GM12878 (cell line): Measurements from ENCODE around the gene MDM1.

Experiments used
- CEBPB ChIP-seq, 2 experiments: fragments of 150-350 bp in 1 of 2; IDR thresholded peaks; 2 replicates each; pipeline ENCODE4 v1.6.1; 2012 to 2014; ENCODE audit warnings: low read depth in 2 of 2, low read length in 2 of 2, borderline replicate concordance in 1 of 2, inconsistent platforms in 1 of 2
- EZH2 ChIP-seq: IDR thresholded peaks from 2 replicates; pipeline ENCODE4 v1.6.1; 2012; ENCODE audit warnings: low read depth, mild to moderate bottlenecking, control low read depth, inconsistent platforms, low read length, borderline replicate concordance; ENCODE audit not compliant: control insufficient read depth
- GABPA ChIP-seq: IDR thresholded peaks from 2 replicates; pipeline ENCODE4 v1.6.1; 2014; ENCODE audit warnings: antibody characterized with exemption, low read depth, mild to moderate bottlenecking, inconsistent platforms
- MLLT1 ChIP-seq: fragments of 450-650 bp; IDR thresholded peaks from 2 replicates; pipeline ENCODE4 v1.6.1; 2016; ENCODE audit warnings: mild to moderate bottlenecking
- POLR2A ChIP-seq: IDR thresholded peaks from 2 replicates; pipeline ENCODE4 v1.6.1; 2011; ENCODE audit warnings: low read depth, mild to moderate bottlenecking, low read length
- SMC3 ChIP-seq: IDR thresholded peaks from 2 replicates; pipeline ENCODE4 v1.6.1; 2011; ENCODE audit warnings: low read length, improper control_type of control experiment, borderline replicate concordance
- ZBTB11 ChIP-seq: fragments of 450-650 bp; formaldehyde crosslinking; IDR thresholded peaks from 2 replicates; pipeline ENCODE4 v1.5.0; 2022; ENCODE audit warnings: mild to moderate bottlenecking, missing genetic modification characterization

- no peak for TF ChIP-seq CEBPB (IDR thresholded peaks at IDR 0.05; ENCODE audit: borderline replicate concordance in 1 of 2, low read depth in 2 of 2, low read length in 2 of 2)
- TF ChIP-seq MLLT1, result no peak
- no peak for TF ChIP-seq EZH2
- no peak for TF ChIP-seq SMC3
- TF ChIP-seq POLR2A, result no peak
- no peak for TF ChIP-seq GABPA
- TF ChIP-seq ZBTB11 (CRISPR knock-in tag), result no peak
Observed at GRCh38 chr12:68321140-68321539, 11.0 kb downstream of the MDM1 start.
